WTC11 (cell line): ENCODE measurements around the gene C1QTNF8. TPM values are rescaled to one million over a fixed set of nuclear protein-coding genes. Genes with fewer than 3 reads are reported as not detected.

Source experiments
- ATAC-seq: fragments of 200-7000 bp; cut with Tn5 transposase; 2 replicates; pipeline ENCODE4 v1.10.0; 2021; ENCODE audit warnings: mild to moderate bottlenecking, moderate library complexity
- CTCF ChIA-PET: fragments of 300-600 bp; sonication (Branson Sonifier 250); formaldehyde crosslinking; loops from one replicate; lab custom pipeline; 2021; ENCODE audit warnings: antibody characterized with exemption; lab: Charles Lee
- POLR2A ChIA-PET: fragments of 350-600 bp; sonication (Branson Sonifier 250); formaldehyde crosslinking; loops from one replicate; lab custom pipeline; 2021; ENCODE audit warnings: antibody characterized with exemption; lab: Charles Lee
- DNase-seq: peaks from one replicate; pipeline ENCODE4 v3.0.0; 2021; ENCODE audit warnings: low spot score
- H3K27ac Mint-ChIP-seq: 2 replicates; pipeline ENCODE4 v1.8.0; 2021; ENCODE audit warnings: mixed read lengths
- H3K27me3 Mint-ChIP-seq: 2 replicates; pipeline ENCODE4 v1.8.0; 2021; ENCODE audit warnings: low read depth, mild to moderate bottlenecking, moderate library complexity, mixed read lengths
- H3K36me3 Mint-ChIP-seq: 2 replicates; pipeline ENCODE4 v1.8.0; 2021; ENCODE audit warnings: mixed read lengths
- H3K4me1 Mint-ChIP-seq: 2 replicates; pipeline ENCODE4 v1.8.0; 2022; ENCODE audit warnings: mixed read lengths
- H3K4me3 Mint-ChIP-seq: 2 replicates; pipeline ENCODE4 v1.8.0; 2021; ENCODE audit warnings: mild to moderate bottlenecking, moderate library complexity, mixed read lengths
- H3K9me3 Mint-ChIP-seq: 2 replicates; pipeline ENCODE4 v1.8.0; 2021; ENCODE audit warnings: mixed read lengths
- CBFB ChIP-seq: sonication (generic); formaldehyde crosslinking; IDR thresholded peaks from 2 replicates; pipeline ENCODE4 v1.8.1; 2022; ENCODE audit warnings: mild to moderate bottlenecking, low read depth, missing genetic modification reagents
- CREM ChIP-seq: sonication (generic); formaldehyde crosslinking; IDR thresholded peaks from 2 replicates; pipeline ENCODE4 v1.8.1; 2022; ENCODE audit warnings: mild to moderate bottlenecking, missing genetic modification reagents, moderate library complexity
- ESRRA ChIP-seq: sonication (generic); formaldehyde crosslinking; IDR thresholded peaks from 2 replicates; pipeline ENCODE4 v1.8.1; 2022; ENCODE audit warnings: mild to moderate bottlenecking, missing genetic modification reagents, borderline replicate concordance
- ETV6 ChIP-seq: sonication (generic); formaldehyde crosslinking; IDR thresholded peaks from 2 replicates; pipeline ENCODE4 v1.8.1; 2022; ENCODE audit warnings: mild to moderate bottlenecking, missing genetic modification reagents
- HMGA2 ChIP-seq: fragments of 250-450 bp; sonication (Bioruptor Pico); IDR thresholded peaks from 2 replicates; pipeline ENCODE4 v1.4.0; 2021; ENCODE audit warnings: mild to moderate bottlenecking, moderate library complexity
- IRF2 ChIP-seq: sonication (generic); formaldehyde crosslinking; IDR thresholded peaks from 2 replicates; pipeline ENCODE4 v1.8.0; 2022; ENCODE audit warnings: low read depth, missing genetic modification reagents, borderline replicate concordance
- NFE2L1 ChIP-seq: sonication (generic); formaldehyde crosslinking; IDR thresholded peaks from 2 replicates; pipeline ENCODE4 v1.8.1; 2023; ENCODE audit warnings: missing genetic modification reagents
- NR1H2 ChIP-seq: sonication (generic); formaldehyde crosslinking; IDR thresholded peaks from 2 replicates; pipeline ENCODE4 v1.9.0; 2021; ENCODE audit warnings: mild to moderate bottlenecking, moderate library complexity, missing genetic modification reagents
- SOX15 ChIP-seq: fragments of 250-450 bp; sonication (Bioruptor Pico); IDR thresholded peaks from 2 replicates; pipeline ENCODE4 v1.9.0; 2021; ENCODE audit warnings: mild to moderate bottlenecking
- SP1 ChIP-seq: sonication (generic); formaldehyde crosslinking; conservative IDR thresholded peaks from 2 replicates; pipeline ENCODE4 v1.8.1; 2022; ENCODE audit warnings: missing genetic modification reagents
- ZNF671 ChIP-seq: fragments of 250-450 bp; sonication (Bioruptor Pico); IDR thresholded peaks from 2 replicates; pipeline ENCODE4 v1.8.0; 2021; ENCODE audit warnings: mild to moderate bottlenecking
- total RNA-seq: library from RNA; stranded (reverse); gene quantifications from 3 replicates; pipeline ENCODE4 v1.2.3, GENCODE V29; 2021
- TF ChIP-seq, protein P1 (sequence below): fragments of 200-600 bp; IDR thresholded peaks from 2 replicates; pipeline ENCODE4 v1.8.0; 2022; ENCODE audit warnings: antibody characterized with exemption
- TF ChIP-seq, protein P2 (sequence below): sonication (generic); formaldehyde crosslinking; IDR thresholded peaks from 2 replicates; pipeline ENCODE4 v1.8.1; 2023; ENCODE audit warnings: mild to moderate bottlenecking, missing genetic modification reagents, moderate library complexity
- TF ChIP-seq, protein P3 (sequence below): sonication (generic); formaldehyde crosslinking; IDR thresholded peaks from 2 replicates; pipeline ENCODE4 v1.8.0; 2022; ENCODE audit warnings: mild to moderate bottlenecking, missing genetic modification reagents
- TF ChIP-seq, protein P4 (sequence below): sonication (generic); formaldehyde crosslinking; IDR thresholded peaks from 2 replicates; pipeline ENCODE4 v1.8.1; 2022; ENCODE audit warnings: low read depth, missing genetic modification reagents, borderline replicate concordance
- TF ChIP-seq, protein P5 (sequence below): fragments of 250-450 bp; sonication (Bioruptor Pico); IDR thresholded peaks from 2 replicates; pipeline ENCODE4 v1.9.0; 2021; ENCODE audit warnings: mild to moderate bottlenecking
- TF ChIP-seq, protein P6 (sequence below): fragments of 250-450 bp; sonication (Bioruptor Pico); conservative IDR thresholded peaks from 2 replicates; pipeline ENCODE4 v1.9.0; 2021; ENCODE audit warnings: mild to moderate bottlenecking
- TF ChIP-seq, protein P7 (sequence below): fragments of 250-450 bp; sonication (Bioruptor Pico); IDR thresholded peaks from 2 replicates; pipeline ENCODE4 v1.8.0; 2021; ENCODE audit warnings: mild to moderate bottlenecking

The C1QTNF8 gene
- total RNA-seq, 1 experiment from 2014 or later = 0.13 TPM

DNA sequence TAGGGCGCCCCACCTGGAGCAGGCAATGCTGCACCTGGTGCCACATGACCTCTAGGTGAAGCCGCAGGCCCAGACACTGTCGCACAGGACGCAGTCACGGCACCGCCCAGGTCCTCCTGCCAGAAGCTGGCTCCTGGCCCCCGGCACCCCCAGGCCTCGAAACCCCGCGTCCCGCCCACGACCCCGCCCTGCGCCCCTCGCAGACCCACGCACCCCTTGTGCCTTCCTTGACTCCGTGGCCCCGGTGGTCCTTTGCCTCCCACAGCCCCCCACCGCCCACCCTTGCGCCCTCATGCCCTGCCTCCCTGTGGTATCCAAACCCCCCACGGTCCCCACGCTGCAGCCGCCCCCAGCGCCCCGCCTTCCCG is 6.3 kb upstream of the C1QTNF8 start:
- ChIA-PET CTCF (interaction anchor here (0.9 to 1.5 kb wide), 5 partner anchors 9 to 362 kb away, joined by 3 to 10 read pairs (median 7); partner anchors contain the start of gene CIAO3), POLR2A (no interaction called here)
- H3K27me3 Mint-ChIP-seq = no peaks in the 10 kb centered on the region
- TF ChIP-seq, protein P1, sequence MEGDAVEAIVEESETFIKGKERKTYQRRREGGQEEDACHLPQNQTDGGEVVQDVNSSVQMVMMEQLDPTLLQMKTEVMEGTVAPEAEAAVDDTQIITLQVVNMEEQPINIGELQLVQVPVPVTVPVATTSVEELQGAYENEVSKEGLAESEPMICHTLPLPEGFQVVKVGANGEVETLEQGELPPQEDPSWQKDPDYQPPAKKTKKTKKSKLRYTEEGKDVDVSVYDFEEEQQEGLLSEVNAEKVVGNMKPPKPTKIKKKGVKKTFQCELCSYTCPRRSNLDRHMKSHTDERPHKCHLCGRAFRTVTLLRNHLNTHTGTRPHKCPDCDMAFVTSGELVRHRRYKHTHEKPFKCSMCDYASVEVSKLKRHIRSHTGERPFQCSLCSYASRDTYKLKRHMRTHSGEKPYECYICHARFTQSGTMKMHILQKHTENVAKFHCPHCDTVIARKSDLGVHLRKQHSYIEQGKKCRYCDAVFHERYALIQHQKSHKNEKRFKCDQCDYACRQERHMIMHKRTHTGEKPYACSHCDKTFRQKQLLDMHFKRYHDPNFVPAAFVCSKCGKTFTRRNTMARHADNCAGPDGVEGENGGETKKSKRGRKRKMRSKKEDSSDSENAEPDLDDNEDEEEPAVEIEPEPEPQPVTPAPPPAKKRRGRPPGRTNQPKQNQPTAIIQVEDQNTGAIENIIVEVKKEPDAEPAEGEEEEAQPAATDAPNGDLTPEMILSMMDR = no peak
- TF ChIP-seq, protein P2, sequence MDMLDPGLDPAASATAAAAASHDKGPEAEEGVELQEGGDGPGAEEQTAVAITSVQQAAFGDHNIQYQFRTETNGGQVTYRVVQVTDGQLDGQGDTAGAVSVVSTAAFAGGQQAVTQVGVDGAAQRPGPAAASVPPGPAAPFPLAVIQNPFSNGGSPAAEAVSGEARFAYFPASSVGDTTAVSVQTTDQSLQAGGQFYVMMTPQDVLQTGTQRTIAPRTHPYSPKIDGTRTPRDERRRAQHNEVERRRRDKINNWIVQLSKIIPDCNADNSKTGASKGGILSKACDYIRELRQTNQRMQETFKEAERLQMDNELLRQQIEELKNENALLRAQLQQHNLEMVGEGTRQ (CRISPR knock-in tag) = 0 out of 2 replicates have a peak, but pooled peaks have one; percentile 17
- H3K9me3 Mint-ChIP-seq = no peaks in the 10 kb centered on the region
- no peaks in the 10 kb centered on the region for H3K4me1 Mint-ChIP-seq
- no peaks in the 10 kb centered on the region for H3K36me3 Mint-ChIP-seq
- H3K27ac Mint-ChIP-seq = no peak overlapping the region
- DNase-seq (no peak), ATAC-seq (no peak)
- no peak overlapping the region for H3K4me3 Mint-ChIP-seq

DNA sequence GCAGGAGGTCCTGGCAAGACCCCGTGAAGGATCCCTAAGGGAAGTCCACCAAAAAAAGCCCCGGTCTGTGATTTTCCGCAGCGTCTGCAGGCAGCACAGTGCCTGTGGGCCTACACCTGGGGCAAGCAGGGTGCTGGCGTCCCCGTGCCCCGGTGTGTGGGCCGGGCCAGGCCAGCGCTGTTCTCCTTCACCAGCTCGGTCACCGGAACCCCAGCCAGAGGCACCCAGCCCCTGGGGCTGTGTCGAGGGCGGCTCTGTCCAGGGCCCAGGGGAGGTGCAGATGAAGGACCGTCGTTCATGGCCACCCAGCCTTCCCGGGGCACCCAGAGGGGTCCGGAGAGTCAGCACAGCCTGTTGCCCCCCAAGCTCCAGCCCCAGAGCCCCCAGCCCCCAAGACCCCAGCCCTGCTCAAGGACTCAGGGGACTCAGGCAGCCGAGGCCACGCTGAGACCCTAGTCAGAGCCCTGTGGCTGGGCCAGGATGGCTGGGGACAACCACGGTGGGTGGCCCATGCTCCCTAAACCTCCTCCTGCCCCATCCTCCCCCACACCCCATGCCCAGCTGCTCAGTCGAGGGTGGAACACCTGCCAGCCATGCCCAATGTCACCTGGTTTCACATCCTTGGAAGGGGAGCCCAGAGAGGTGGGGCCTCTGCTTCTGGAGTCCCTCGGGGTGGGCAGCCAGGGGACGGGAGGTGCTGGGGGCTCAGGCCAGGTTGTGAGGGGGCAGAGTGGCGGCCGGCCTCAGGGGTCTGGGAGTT is 5.7 kb upstream of the C1QTNF8 start:
- POLR2A ChIA-PET = no interaction called here

DNA sequence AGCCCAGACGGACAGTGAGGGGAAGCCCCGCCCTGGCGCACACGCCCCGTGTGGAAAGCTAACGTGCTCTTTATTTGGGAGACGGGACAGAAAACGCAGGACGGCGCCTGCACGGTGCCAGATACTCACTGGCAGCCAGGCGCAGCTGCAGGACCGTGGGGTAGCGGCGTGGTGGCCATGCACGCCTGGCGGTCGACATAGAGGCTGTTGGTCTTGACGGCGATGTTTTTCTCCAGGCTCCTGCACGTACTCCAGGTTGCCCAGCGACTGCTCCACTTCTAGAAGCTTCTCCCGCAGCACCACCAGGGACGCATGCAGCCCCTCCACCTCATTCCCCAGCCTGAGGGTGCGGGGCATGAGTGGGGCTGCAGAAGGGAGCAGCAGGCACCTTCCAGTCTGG is 5.1 kb upstream of the C1QTNF8 start:
- H3K36me3 Mint-ChIP-seq = no peaks in the 10 kb centered on the region
- CTCF ChIA-PET = interaction anchor here (0.7 to 3.7 kb wide), 3 partner anchors 27 to 120 kb away, joined by 3 to 13 read pairs (median 4); no protein-coding TSS in a partner anchor
- DNase-seq (no peak), ATAC-seq (no peak)
- H3K9me3 Mint-ChIP-seq = no peaks in the 10 kb centered on the region
- H3K27me3 Mint-ChIP-seq = no peaks in the 10 kb centered on the region
- H3K27ac Mint-ChIP-seq = no peak overlapping the region
- POLR2A ChIA-PET = no interaction called here
- H3K4me3 Mint-ChIP-seq = no peak overlapping the region
- H3K4me1 Mint-ChIP-seq = no peaks in the 10 kb centered on the region
- TF ChIP-seq CBFB (no peak), ETV6 (CRISPR knock-in tag) (no peak), NFE2L1 (CRISPR knock-in tag) (no peak), ESRRA (no peak), CREM (no peak), HMGA2 (CRISPR knock-in tag) (no peak), IRF2 (CRISPR knock-in tag) (no peak), SP1 (CRISPR knock-in tag) (no peak), ZNF671 (no peak), SOX15 (no peak)
- TF ChIP-seq, protein P3, sequence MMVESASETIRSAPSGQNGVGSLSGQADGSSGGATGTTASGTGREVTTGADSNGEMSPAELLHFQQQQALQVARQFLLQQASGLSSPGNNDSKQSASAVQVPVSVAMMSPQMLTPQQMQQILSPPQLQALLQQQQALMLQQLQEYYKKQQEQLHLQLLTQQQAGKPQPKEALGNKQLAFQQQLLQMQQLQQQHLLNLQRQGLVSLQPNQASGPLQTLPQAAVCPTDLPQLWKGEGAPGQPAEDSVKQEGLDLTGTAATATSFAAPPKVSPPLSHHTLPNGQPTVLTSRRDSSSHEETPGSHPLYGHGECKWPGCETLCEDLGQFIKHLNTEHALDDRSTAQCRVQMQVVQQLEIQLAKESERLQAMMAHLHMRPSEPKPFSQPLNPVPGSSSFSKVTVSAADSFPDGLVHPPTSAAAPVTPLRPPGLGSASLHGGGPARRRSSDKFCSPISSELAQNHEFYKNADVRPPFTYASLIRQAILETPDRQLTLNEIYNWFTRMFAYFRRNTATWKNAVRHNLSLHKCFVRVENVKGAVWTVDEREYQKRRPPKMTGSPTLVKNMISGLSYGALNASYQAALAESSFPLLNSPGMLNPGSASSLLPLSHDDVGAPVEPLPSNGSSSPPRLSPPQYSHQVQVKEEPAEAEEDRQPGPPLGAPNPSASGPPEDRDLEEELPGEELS (CRISPR knock-in tag) = no peak
- TF ChIP-seq, protein P4, sequence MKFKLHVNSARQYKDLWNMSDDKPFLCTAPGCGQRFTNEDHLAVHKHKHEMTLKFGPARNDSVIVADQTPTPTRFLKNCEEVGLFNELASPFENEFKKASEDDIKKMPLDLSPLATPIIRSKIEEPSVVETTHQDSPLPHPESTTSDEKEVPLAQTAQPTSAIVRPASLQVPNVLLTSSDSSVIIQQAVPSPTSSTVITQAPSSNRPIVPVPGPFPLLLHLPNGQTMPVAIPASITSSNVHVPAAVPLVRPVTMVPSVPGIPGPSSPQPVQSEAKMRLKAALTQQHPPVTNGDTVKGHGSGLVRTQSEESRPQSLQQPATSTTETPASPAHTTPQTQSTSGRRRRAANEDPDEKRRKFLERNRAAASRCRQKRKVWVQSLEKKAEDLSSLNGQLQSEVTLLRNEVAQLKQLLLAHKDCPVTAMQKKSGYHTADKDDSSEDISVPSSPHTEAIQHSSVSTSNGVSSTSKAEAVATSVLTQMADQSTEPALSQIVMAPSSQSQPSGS (CRISPR knock-in tag) = no peak
- TF ChIP-seq, protein P5, sequence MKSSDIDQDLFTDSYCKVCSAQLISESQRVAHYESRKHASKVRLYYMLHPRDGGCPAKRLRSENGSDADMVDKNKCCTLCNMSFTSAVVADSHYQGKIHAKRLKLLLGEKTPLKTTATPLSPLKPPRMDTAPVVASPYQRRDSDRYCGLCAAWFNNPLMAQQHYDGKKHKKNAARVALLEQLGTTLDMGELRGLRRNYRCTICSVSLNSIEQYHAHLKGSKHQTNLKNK (CRISPR knock-in tag) = no peak
- TF ChIP-seq, protein P6, sequence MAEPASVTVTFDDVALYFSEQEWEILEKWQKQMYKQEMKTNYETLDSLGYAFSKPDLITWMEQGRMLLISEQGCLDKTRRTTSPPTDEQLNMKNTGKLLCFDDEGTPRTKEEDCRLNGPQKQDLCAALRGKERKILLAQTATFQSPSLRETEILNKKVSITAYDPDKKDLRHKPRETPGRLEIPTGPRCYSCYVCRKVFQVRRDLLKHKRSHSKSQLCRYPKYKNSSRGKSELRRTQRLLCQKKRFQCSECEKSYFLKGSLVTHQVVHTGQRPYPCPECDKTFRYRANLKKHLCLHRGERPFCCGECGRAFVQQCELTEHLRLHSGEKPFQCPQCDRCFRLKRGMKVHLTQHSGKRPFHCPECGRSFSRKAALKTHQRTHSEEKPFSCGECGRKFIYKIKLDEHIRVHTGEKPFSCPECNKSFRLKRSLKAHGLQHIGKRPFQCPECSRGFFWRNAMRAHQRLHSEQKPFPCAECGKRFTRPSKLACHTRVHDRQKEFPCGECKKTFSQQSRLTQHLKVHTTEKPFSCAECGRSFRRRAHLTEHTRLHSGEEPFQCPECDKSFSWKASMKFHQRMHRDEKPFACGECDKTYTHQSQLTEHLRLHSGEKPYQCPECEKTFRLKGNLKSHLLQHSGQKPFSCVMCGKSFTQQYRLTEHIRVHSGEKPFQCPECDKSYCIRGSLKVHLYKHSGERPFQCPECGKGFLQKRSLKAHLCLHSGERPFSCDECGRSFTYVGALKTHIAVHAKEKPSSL (CRISPR knock-in tag) = no peak

More for the DNA sequence above, 5.7 kb upstream of the C1QTNF8 start:
- H3K4me3 Mint-ChIP-seq = no peak overlapping the region
- H3K4me1 Mint-ChIP-seq = no peaks in the 10 kb centered on the region
- ATAC-seq (no peak), DNase-seq (no peak)
- no peaks in the 10 kb centered on the region for H3K27me3 Mint-ChIP-seq
- H3K9me3 Mint-ChIP-seq = no peaks in the 10 kb centered on the region
- H3K27ac Mint-ChIP-seq = no peak overlapping the region
- TF ChIP-seq NR1H2 = no peak
- TF ChIP-seq, protein P7, sequence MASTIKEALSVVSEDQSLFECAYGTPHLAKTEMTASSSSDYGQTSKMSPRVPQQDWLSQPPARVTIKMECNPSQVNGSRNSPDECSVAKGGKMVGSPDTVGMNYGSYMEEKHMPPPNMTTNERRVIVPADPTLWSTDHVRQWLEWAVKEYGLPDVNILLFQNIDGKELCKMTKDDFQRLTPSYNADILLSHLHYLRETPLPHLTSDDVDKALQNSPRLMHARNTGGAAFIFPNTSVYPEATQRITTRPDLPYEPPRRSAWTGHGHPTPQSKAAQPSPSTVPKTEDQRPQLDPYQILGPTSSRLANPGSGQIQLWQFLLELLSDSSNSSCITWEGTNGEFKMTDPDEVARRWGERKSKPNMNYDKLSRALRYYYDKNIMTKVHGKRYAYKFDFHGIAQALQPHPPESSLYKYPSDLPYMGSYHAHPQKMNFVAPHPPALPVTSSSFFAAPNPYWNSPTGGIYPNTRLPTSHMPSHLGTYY (CRISPR knock-in tag) = no peak
- CTCF ChIA-PET = interaction anchor here (0.7 to 3.7 kb wide), 2 partner anchors 28 to 121 kb away, joined by 3 to 13 read pairs; no protein-coding TSS in a partner anchor
- no peaks in the 10 kb centered on the region for H3K36me3 Mint-ChIP-seq
